ENCODE measurements around the gene SNRPD3. TPM values are rescaled to one million over a fixed set of nuclear protein-coding genes. Genes with fewer than 3 reads are reported as not detected.
A peak's percentile ranks its signal among the peaks of the same experiment; 100 is the strongest.

The SNRPD3 gene
- polyA plus RNA-seq, 1 of the 3 experiments (the other 2 are of a cell fraction), result 177 TPM

DNA sequence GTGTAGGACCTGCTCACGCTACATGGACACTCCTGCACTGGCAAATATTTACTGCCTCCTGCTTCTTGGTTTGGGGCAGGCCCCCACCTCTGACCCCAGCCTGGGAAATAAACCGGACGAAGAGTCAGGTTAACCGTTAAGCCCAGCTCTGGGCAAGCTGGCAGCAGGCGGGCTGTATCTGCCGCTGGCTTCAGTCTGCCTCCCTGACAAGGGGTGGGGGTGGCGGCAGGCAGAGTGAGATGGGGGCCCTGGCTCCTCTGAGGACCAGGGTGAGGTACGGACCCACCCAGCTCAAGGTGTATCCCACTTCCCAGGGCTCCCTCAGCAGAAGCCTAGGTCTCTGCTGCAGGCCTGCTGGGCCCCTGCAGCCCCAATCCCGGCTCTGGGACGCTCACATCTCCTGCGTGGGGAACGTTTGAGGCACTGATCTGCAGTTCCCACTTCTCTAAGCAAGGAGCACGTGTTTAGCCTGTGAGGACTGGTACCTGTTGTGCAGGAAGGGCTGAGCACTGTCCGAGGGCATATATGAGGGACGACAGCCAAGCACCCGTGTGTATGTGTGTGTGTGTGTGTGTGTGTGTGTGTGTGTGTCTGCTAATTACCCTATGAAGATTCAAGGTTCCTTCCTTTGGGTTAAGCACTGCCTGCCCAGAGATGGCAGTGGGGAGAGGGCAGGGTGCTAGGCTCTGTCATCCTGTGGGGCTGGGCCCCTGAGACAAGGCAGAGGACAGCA is 38.2 kb downstream of the SNRPD3 start:
- TF ChIP-seq TAF1 (IDR thresholded peaks at IDR 0.05; ENCODE audit: borderline replicate concordance, low read depth, low read length) (no peak), RCOR1 (IDR thresholded peaks at IDR 0.05; ENCODE audit: low read length) (no peak), RAD21 (IDR thresholded peaks at IDR 0.05; ENCODE audit: low read length) (no peak), YY1 (IDR thresholded peaks at IDR 0.05; ENCODE audit: low read depth) (no peak), JUND (IDR thresholded peaks at IDR 0.05) (no peak), ELF1 (IDR thresholded peaks at IDR 0.05) (no peak), GABPA (IDR thresholded peaks at IDR 0.05; ENCODE audit: low read depth) (no peak), RFX5 (IDR thresholded peaks at IDR 0.05; ENCODE audit: low read length) (no peak), NFIC (IDR thresholded peaks at IDR 0.05; ENCODE audit: borderline replicate concordance) (no peak), SMC3 (IDR thresholded peaks at IDR 0.05; ENCODE audit: low read depth, low read length) (no peak), FOXJ3 (CRISPR knock-in tag; IDR thresholded peaks at IDR 0.05) (no peak), FOSL2 (IDR thresholded peaks at IDR 0.05; ENCODE audit: borderline replicate concordance, low read depth) (no peak), SIN3A (IDR thresholded peaks at IDR 0.05; ENCODE audit: borderline replicate concordance, low read depth, low read length) (no peak)
- TF ChIP-seq, protein P1, sequence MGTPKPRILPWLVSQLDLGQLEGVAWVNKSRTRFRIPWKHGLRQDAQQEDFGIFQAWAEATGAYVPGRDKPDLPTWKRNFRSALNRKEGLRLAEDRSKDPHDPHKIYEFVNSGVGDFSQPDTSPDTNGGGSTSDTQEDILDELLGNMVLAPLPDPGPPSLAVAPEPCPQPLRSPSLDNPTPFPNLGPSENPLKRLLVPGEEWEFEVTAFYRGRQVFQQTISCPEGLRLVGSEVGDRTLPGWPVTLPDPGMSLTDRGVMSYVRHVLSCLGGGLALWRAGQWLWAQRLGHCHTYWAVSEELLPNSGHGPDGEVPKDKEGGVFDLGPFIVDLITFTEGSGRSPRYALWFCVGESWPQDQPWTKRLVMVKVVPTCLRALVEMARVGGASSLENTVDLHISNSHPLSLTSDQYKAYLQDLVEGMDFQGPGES (IDR thresholded peaks at IDR 0.05; ENCODE audit: low read depth, low read length), result no peak
- TF ChIP-seq, protein P2, sequence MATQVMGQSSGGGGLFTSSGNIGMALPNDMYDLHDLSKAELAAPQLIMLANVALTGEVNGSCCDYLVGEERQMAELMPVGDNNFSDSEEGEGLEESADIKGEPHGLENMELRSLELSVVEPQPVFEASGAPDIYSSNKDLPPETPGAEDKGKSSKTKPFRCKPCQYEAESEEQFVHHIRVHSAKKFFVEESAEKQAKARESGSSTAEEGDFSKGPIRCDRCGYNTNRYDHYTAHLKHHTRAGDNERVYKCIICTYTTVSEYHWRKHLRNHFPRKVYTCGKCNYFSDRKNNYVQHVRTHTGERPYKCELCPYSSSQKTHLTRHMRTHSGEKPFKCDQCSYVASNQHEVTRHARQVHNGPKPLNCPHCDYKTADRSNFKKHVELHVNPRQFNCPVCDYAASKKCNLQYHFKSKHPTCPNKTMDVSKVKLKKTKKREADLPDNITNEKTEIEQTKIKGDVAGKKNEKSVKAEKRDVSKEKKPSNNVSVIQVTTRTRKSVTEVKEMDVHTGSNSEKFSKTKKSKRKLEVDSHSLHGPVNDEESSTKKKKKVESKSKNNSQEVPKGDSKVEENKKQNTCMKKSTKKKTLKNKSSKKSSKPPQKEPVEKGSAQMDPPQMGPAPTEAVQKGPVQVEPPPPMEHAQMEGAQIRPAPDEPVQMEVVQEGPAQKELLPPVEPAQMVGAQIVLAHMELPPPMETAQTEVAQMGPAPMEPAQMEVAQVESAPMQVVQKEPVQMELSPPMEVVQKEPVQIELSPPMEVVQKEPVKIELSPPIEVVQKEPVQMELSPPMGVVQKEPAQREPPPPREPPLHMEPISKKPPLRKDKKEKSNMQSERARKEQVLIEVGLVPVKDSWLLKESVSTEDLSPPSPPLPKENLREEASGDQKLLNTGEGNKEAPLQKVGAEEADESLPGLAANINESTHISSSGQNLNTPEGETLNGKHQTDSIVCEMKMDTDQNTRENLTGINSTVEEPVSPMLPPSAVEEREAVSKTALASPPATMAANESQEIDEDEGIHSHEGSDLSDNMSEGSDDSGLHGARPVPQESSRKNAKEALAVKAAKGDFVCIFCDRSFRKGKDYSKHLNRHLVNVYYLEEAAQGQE (IDR thresholded peaks at IDR 0.05; ENCODE audit: low read depth, low read length), result no peak
- TF ChIP-seq, protein P3, sequence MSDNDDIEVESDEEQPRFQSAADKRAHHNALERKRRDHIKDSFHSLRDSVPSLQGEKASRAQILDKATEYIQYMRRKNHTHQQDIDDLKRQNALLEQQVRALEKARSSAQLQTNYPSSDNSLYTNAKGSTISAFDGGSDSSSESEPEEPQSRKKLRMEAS (IDR thresholded peaks at IDR 0.05; ENCODE audit: low read depth), result no peak
- TF ChIP-seq, protein P4, sequence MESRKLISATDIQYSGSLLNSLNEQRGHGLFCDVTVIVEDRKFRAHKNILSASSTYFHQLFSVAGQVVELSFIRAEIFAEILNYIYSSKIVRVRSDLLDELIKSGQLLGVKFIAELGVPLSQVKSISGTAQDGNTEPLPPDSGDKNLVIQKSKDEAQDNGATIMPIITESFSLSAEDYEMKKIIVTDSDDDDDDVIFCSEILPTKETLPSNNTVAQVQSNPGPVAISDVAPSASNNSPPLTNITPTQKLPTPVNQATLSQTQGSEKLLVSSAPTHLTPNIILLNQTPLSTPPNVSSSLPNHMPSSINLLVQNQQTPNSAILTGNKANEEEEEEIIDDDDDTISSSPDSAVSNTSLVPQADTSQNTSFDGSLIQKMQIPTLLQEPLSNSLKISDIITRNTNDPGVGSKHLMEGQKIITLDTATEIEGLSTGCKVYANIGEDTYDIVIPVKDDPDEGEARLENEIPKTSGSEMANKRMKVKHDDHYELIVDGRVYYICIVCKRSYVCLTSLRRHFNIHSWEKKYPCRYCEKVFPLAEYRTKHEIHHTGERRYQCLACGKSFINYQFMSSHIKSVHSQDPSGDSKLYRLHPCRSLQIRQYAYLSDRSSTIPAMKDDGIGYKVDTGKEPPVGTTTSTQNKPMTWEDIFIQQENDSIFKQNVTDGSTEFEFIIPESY (IDR thresholded peaks at IDR 0.05; ENCODE audit: borderline replicate concordance, low read depth), result no peak
- Histone ChIP-seq H3K4me1 (ENCODE audit: control insufficient read depth in 1 of 2, insufficient read depth in 2 of 2, low read depth in 1 of 2, low read length in 1 of 2) (peaks cover 0 to 33% of the 10 kb centered on the region in 2 experiments; a peak in 1 of 4 replicates), H3K79me2 (ENCODE audit: insufficient read depth) (no peaks in the 10 kb centered on the region), H3K27ac (ENCODE audit: low read depth in 2 of 2, low read length in 1 of 2) (no peak overlapping the region), H3K4me3 (ENCODE audit: low read depth in 2 of 2, low read length in 1 of 2) (no peak overlapping the region), H2AFZ (ENCODE audit: low read depth) (peak overlapping the region; percentile 95; the same call in 1 of the 2 replicates), H3F3A (replicated peaks; ENCODE audit: insufficient read depth) (no peaks in the 10 kb centered on the region), H3K4me2 (no peak overlapping the region), H3K9me3 (no peaks in the 10 kb centered on the region), H3K27me3 (ENCODE audit: insufficient read depth) (no peaks in the 10 kb centered on the region), H4K20me1 (ENCODE audit: insufficient read depth) (no peaks in the 10 kb centered on the region), H3K9ac (no peak overlapping the region), H3K36me3 (replicated peaks in 1 of 2; ENCODE audit: control insufficient read depth in 1 of 2, insufficient read depth in 2 of 2, low read length in 1 of 2) (peaks cover 0 to 2% of the 10 kb centered on the region in 2 experiments), H3K9me2 (no peaks in the 10 kb centered on the region)
- ChIA-PET CTCF (interaction anchor here (1.2 kb wide), 1 partner anchor 15 kb away, joined by 3 read pairs; no protein-coding TSS in a partner anchor), POLR2A (interaction anchor here (1.8 kb wide), 1 partner anchor 10 kb away, joined by 11 read pairs; no protein-coding TSS in a partner anchor)
- 97% methylated on average over 7 of the region's 16 CpGs for WGBS (ENCODE audit: low lambda C conversion rate)
- peak; percentile 32 for DNase-seq
